GM10248 (cell line): Measurements from ENCODE around the gene SRRT.

Source experiments
- CTCF ChIA-PET: fragments of 300-600 bp; sonication (Branson Sonifier 250); formaldehyde crosslinking; extraction: SDS; loops from one replicate; lab custom pipeline; 2021; ENCODE audit warnings: antibody characterized with exemption; lab: Yijun Ruan, JAX
- POLR2A ChIA-PET: fragments of 350-650 bp; sonication (Branson Sonifier 250); formaldehyde crosslinking; extraction: SDS; loops from one replicate; lab custom pipeline; 2020; ENCODE audit warnings: antibody characterized with exemption; lab: Yijun Ruan, JAX
- DNase-seq: peaks from one replicate; pipeline ENCODE4 v3.0.0; 2012; ENCODE audit errors: extremely low spot score
- CTCF ChIP-seq: IDR thresholded peaks from 2 replicates; pipeline ENCODE4 v1.5.1; 2012; ENCODE audit warnings: mild to moderate bottlenecking, low read depth; ENCODE audit errors: extremely low read depth, missing control alignments, control extremely low read depth

SRRT gene

DNA sequence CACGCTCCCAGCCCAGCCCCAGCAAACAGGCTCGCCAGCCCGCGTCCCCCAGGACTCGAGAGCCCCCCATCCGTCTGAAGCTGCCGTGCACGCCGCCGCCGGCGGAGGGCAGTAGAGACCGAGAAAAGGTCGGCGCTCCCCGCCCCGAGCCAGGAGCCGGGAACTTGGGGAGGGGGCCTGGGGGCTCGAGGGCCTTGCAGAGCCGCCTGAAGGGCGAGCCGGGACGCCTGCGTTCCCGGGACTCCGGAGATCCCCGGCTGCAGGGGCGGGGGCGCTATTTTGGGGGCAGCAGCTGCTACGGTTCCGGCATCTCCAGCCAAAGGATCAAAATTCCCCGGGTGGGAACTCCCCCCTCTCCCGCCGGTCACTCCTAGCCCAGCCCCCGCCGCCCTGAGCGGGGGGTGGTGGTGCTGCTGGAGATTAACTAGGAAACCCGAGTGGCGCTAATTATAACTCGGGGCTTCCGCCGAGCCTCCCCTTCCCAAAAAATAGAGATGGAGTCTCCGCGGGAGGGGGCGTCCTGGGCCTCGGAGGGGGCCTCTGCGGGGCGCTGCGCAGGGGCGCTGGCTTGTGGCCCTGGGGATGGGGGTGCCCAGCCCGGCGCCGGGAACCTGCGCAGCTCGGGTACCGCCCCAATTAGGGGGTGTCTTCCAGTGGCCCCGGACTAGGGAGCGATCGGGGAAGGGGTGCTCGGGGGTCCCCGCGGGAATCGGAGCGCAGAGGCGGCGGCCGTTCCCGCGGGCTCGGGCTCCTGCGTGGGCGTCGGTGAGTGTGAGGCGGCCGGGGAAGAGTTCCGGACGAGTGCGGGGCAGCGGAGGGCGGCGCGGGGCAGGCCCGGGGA lies 20.2 kb downstream of the SRRT start:
- ChIA-PET CTCF (interaction anchor here (0.7 to 3.5 kb wide), 15 partner anchors 9 to 388 kb away, joined by 3 to 16 read pairs (median 4); partner anchors contain the start of genes FIS1 and TRIM56), POLR2A (interaction anchor here (0.8 kb wide), 1 partner anchor 21 kb away, joined by 4 read pairs; the partner anchor contains the start of gene SRRT)
- peak; percentile 95 for TF ChIP-seq CTCF
- DNase-seq = peak; percentile 73

GRCh38 chr7:100895701-100895955 lies 20.7 kb downstream of the SRRT start, which contains the start of gene ACHE:
TSS of gene ACHE (minus strand) at chr7:100895888. CDS start at chr7:100894232, 1,656 bp downstream.
- no peak for TF ChIP-seq CTCF
- CTCF ChIA-PET = interaction anchor here (0.9 to 3.5 kb wide), 7 partner anchors 10 to 297 kb away, joined by 3 to 16 read pairs (median 6); partner anchors contain the start of gene TRIM56
- no peak for DNase-seq
- POLR2A ChIA-PET = no interaction called here

GRCh38 chr7:100895956-100896731 lies 21.2 kb downstream of the SRRT start:
- TF ChIP-seq CTCF = no peak
- ChIA-PET CTCF (interaction anchor here (0.9 to 3.5 kb wide), 6 partner anchors 9 to 296 kb away, joined by 3 to 16 read pairs (median 5); partner anchors contain the start of gene TRIM56), POLR2A (no interaction called here)
- no peak for DNase-seq

DNA sequence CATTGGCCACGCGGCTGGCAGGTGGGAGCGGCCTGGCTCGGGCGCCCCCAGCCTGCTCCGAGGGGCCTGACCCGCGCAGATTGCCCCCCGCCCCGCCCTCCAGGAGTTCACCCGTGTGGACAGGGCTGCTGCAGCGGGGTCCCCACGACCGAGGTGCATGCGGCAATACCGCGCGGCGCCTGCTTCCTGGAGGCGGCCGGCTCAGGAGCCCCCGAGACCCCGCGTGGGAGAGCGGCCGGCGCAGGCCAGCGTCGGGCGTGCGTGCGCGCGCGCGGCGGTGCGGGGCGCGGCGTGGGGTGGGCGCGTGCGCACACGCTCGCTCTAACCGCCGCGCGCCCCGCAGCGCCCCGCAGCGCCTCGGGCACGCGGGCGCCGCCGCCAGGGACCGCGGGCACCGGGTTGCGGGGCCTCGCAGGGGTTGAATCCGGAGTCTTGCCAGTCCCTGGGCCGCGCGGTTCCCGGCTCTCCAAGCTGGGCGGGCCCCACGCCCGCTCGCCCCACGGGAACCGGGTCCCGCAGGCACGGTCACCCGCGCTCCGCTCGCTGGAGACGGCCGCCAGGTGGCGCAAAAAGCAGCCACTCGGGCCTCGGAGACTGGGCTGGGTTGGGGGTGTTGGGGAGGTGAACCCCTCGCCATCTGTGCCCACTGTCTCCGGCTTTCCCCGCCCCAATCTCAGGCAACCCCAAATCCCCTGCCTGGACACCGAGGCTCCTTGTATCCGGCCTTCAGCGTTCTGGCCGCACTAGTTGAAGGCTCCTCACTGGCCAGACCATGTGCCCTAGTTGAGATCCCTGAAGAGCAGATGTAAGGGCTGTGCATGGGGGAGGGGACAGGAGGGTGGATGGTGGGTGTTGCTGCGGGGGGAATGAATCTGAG lies 22.1 kb downstream of the SRRT start:
- DNase-seq = peak; percentile 74
- CTCF ChIA-PET = interaction anchor here (2.3 kb wide), 1 partner anchor 296 kb away, joined by 6 read pairs; no protein-coding TSS in a partner anchor
- POLR2A ChIA-PET = interaction anchor here (0.5 kb wide), 1 partner anchor 836 kb away, joined by 6 read pairs; no protein-coding TSS in a partner anchor
- TF ChIP-seq CTCF = peak; percentile 79

DNA sequence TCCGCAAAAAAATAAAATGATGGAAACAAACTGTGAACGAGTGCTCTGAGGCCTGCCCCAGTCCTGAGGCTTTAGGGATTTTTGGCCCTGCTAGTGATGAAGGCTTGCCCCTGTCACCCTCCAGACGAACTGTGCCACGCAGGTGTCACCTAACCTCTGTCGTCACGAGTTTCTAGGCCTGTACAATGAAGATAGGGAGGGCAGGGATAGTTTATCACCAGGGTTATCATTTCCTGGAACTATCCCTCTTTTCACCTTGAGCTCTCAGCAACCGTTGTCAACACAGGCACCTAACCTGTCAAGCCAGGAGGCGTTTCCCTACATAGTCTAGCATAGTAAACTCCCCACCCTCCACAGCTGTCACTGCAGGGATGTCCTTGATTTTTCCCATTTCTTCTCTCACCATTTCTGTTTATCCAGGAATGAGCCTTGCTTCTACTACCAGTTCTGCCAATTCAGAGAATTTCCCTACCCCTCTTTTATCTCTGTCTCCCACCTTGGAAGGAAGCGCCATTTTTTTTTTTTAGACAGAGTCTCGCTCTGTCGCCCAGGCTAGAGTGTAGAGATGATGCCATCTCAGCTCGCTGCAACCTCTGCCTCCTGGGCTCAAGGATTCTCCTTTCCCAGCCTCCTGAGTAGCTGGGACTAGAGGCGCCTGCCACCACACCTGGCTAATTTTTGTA lies 23.0 kb downstream of the SRRT start:
- CTCF ChIA-PET = interaction anchor here (0.6 to 2.7 kb wide), 9 partner anchors 13 to 295 kb away, joined by 3 to 14 read pairs (median 3); no protein-coding TSS in a partner anchor
- DNase-seq = no peak
- no peak for TF ChIP-seq CTCF
- POLR2A ChIA-PET = no interaction called here
